GM18870 (cell line): ENCODE data around the gene HYAL4.
"Not testable (repeated sequence)": the region's sequence is repeated elsewhere in the genome, so short reads cannot be mapped to it uniquely, and the experiment has no call there.

ENCODE experiments used
- ATAC-seq: cut with Tn5 transposase; IDR thresholded peaks from one replicate; pipeline ENCODE4 v1.9.1; 2021; ENCODE audit warnings: moderate library complexity; ENCODE audit not compliant: unreplicated experiment

The HYAL4 gene

GRCh38 chr7:123844712-123845219, at the start of gene HYAL4:
TSS of gene HYAL4 (plus strand) at chr7:123845169. CDS start at chr7:123868274, 23,105 bp downstream.
- no peak for ATAC-seq

GRCh38 chr7:123795917-123796316, 49.1 kb upstream of the HYAL4 start:
- ATAC-seq, result no peak

GRCh38 chr7:123796568-123796967, 48.4 kb upstream of the HYAL4 start:
- no peak for ATAC-seq

- no peak for ATAC-seq
These were observed 47.1 kb upstream of the HYAL4 start for GRCh38 chr7:123797673-123798531.

- no peak for ATAC-seq
These were observed 46.3 kb upstream of the HYAL4 start for GRCh38 chr7:123798532-123799188.

- no peak for ATAC-seq
These were observed 42.7 kb upstream of the HYAL4 start for GRCh38 chr7:123802249-123802648.

- ATAC-seq, result no peak
These were observed 39.7 kb upstream of the HYAL4 start for GRCh38 chr7:123805287-123805686.

- no peak for ATAC-seq
These were observed 35.5 kb upstream of the HYAL4 start for GRCh38 chr7:123809471-123809870.

GRCh38 chr7:123811056-123811455, 33.9 kb upstream of the HYAL4 start:
- no peak for ATAC-seq

- ATAC-seq, result no peak
These were observed 28.1 kb upstream of the HYAL4 start for GRCh38 chr7:123816916-123817315.

- ATAC-seq, result no peak
These were observed 26.0 kb upstream of the HYAL4 start for GRCh38 chr7:123819001-123819400.

- ATAC-seq, result not testable (repeated sequence)
These were observed 25.2 kb upstream of the HYAL4 start for GRCh38 chr7:123819795-123820194.

- ATAC-seq, result no peak
These were observed 24.1 kb upstream of the HYAL4 start for GRCh38 chr7:123820864-123821263.

- no peak for ATAC-seq
These were observed 23.6 kb upstream of the HYAL4 start for GRCh38 chr7:123821320-123821719.

GRCh38 chr7:123823898-123824753, 20.8 kb upstream of the HYAL4 start:
- ATAC-seq, result peak; percentile 96

- ATAC-seq, result peak; percentile 30
These were observed 20.3 kb upstream of the HYAL4 start for GRCh38 chr7:123824754-123825067.

GRCh38 chr7:123828805-123829204, 16.2 kb upstream of the HYAL4 start:
- ATAC-seq, result no peak

- ATAC-seq, result no peak
These were observed 8.3 kb upstream of the HYAL4 start for GRCh38 chr7:123836656-123837055.

GRCh38 chr7:123839106-123839505, 5.9 kb upstream of the HYAL4 start:
- ATAC-seq, result not testable (repeated sequence)

GRCh38 chr7:123844142-123844541, 827 bp upstream of the HYAL4 start:
- not testable (repeated sequence) for ATAC-seq

GRCh38 chr7:123845823-123846216, 851 bp downstream of the HYAL4 start:
- ATAC-seq, result no peak
